B cell (primary cell): ENCODE measurements around the gene SNED1.

ENCODE experiments used
- CTCF ChIP-seq: fragments of 200-600 bp; IDR thresholded peaks from one replicate; pipeline ENCODE4 v1.8.0; 2022; ENCODE audit warnings: antibody characterized with exemption, mild to moderate bottlenecking
- EZH2 ChIP-seq: IDR thresholded peaks from 2 replicates; pipeline ENCODE4 v1.6.1; 2012; ENCODE audit warnings: borderline replicate concordance, low read depth, mild to moderate bottlenecking, moderate library complexity, low read length; ENCODE audit not compliant: insufficient read depth, poor library complexity, severe bottlenecking

- no peak for TF ChIP-seq CTCF
- TF ChIP-seq EZH2: no peak
Measured at GRCh38 chr2:241051578-241052487, 53.4 kb downstream of the SNED1 start.
